ENCODE data around the gene CD164. TPM values are rescaled to one million over a fixed set of nuclear protein-coding genes. Genes with fewer than 3 reads are reported as not detected.

Gene CD164
- total and polyA plus RNA-seq, 2 of the 4 experiments (the other 2 are of a cell fraction) = 146 to 150 TPM

DNA sequence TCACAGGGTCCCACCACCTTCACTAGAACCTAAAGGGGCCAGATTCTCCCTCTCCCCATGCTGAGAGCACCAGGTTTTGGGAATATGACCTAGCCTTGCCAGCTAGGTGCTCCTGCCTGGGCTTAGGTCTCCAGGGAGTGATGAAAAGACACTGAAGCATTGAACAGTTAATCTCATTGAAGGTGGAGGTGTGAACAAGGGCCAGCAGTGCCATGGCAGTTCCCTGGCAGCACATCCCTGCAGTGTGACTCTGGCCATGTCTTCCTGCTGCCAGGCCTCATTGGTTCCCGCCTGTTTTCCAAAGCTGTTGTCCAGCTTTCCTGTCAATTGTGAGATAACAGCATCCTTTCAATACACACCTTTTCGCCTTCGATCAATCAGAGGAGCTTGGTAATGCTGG, 47.2 kb upstream of the CD164 start:
- DNase-seq (no peak), ATAC-seq (ENCODE audit: low read depth) (no peak)
- Histone ChIP-seq H2AK5ac (ENCODE audit: low read depth, low read length) (no peak overlapping the region), H4K91ac (ENCODE audit: insufficient read depth, low read depth, low read length) (no peak overlapping the region), H3K79me1 (ENCODE audit: low read depth in 1 of 2, low read length in 2 of 2) (no peaks in the 10 kb centered on the region), H2BK20ac (ENCODE audit: low read depth, low read length) (no peak overlapping the region), H3K27me3 (ENCODE audit: control insufficient read depth, insufficient read depth, low read length) (peaks cover 2% of the 10 kb centered on the region; the same call in 1 of the 2 replicates), H3K4me1 (ENCODE audit: control insufficient read depth, insufficient read depth, low read length) (no peaks in the 10 kb centered on the region; the same call in 1 of the 2 replicates), H3K9me3 (ENCODE audit: control insufficient read depth, insufficient read depth, low read length) (no peaks in the 10 kb centered on the region), H3K36me3 (ENCODE audit: control insufficient read depth, insufficient read depth, low read length) (no peaks in the 10 kb centered on the region), H3K27ac (ENCODE audit: insufficient read depth, low read length) (no peak overlapping the region), H3K9me1 (ENCODE audit: insufficient read depth, low read length) (no peaks in the 10 kb centered on the region), H3K4ac (ENCODE audit: low read depth, low read length) (no peak overlapping the region), H4K5ac (ENCODE audit: low read depth, low read length) (no peak overlapping the region), H3K9ac (ENCODE audit: low read depth, low read length) (no peak overlapping the region), H2BK120ac (ENCODE audit: low read depth, low read length) (no peak overlapping the region), H3K4me3 (ENCODE audit: insufficient read depth, low read depth, low read length) (no peak overlapping the region), H2BK15ac (ENCODE audit: low read depth, low read length) (no peak overlapping the region), H3K23ac (ENCODE audit: low read depth, low read length) (no peak overlapping the region), H3K56ac (ENCODE audit: extremely low read depth, insufficient read depth, low read length) (no peak overlapping the region), H4K20me1 (ENCODE audit: insufficient read depth, low read length) (no peaks in the 10 kb centered on the region), H2BK5ac (ENCODE audit: low read depth, low read length, poor library complexity, severe bottlenecking) (no peak overlapping the region), H4K8ac (ENCODE audit: low read depth in 2 of 2, low read length in 2 of 2) (no peak overlapping the region), H3K18ac (ENCODE audit: low read depth, low read length) (no peak overlapping the region), H2AK9ac (replicated peaks; ENCODE audit: low read depth, low read length, poor library complexity) (no peak overlapping the region), H3K14ac (replicated peaks; ENCODE audit: low read depth, low read length) (no peak overlapping the region), H2AFZ (replicated peaks; ENCODE audit: low read length, poor library complexity) (no peak overlapping the region), H3K4me2 (ENCODE audit: low read depth, low read length) (no peak overlapping the region; the same call in 1 of the 2 replicates)
- 80% methylated on average over 3 of the region's 3 CpGs; no CpG with 5 or more reads in 1 of the 2 experiments for WGBS, 2 experiments (ENCODE audit: extremely low coverage in 2 of 2, insufficient read length in 1 of 2)
- POLR2A ChIA-PET (ENCODE audit: unreplicated experiment) = no interaction called here
- CTCF ChIA-PET = interaction anchor here (0.7 kb wide), 1 partner anchor 11 kb away, joined by 4 read pairs; the partner anchor contains the start of genes PPIL6 and SMPD2
- TF ChIP-seq NFE2L2 (IDR thresholded peaks at IDR 0.05; ENCODE audit: low read depth, low read length) = no peak
- no peak for TF ChIP-seq POLR2A (IDR thresholded peaks at IDR 0.05; ENCODE audit: low read depth, low read length)
- no peak for TF ChIP-seq SMC3 (IDR thresholded peaks at IDR 0.05; ENCODE audit: low read depth, low read length)
- TF ChIP-seq RAD21 (IDR thresholded peaks at IDR 0.05; ENCODE audit: low read length) = no peak
- TF ChIP-seq FOS (IDR thresholded peaks at IDR 0.05; ENCODE audit: low read depth, low read length) = no peak
- no peak for TF ChIP-seq MAZ (IDR thresholded peaks at IDR 0.05; ENCODE audit: borderline replicate concordance, low read depth, low read length)
- TF ChIP-seq, protein P1, sequence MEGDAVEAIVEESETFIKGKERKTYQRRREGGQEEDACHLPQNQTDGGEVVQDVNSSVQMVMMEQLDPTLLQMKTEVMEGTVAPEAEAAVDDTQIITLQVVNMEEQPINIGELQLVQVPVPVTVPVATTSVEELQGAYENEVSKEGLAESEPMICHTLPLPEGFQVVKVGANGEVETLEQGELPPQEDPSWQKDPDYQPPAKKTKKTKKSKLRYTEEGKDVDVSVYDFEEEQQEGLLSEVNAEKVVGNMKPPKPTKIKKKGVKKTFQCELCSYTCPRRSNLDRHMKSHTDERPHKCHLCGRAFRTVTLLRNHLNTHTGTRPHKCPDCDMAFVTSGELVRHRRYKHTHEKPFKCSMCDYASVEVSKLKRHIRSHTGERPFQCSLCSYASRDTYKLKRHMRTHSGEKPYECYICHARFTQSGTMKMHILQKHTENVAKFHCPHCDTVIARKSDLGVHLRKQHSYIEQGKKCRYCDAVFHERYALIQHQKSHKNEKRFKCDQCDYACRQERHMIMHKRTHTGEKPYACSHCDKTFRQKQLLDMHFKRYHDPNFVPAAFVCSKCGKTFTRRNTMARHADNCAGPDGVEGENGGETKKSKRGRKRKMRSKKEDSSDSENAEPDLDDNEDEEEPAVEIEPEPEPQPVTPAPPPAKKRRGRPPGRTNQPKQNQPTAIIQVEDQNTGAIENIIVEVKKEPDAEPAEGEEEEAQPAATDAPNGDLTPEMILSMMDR (conservative IDR thresholded peaks at IDR 0.05; ENCODE audit: low read depth, low read length) = no peak
- no peak for TF ChIP-seq BHLHE40 (IDR thresholded peaks at IDR 0.05; ENCODE audit: low read depth, low read length)
- TF ChIP-seq MAFK (IDR thresholded peaks at IDR 0.05; ENCODE audit: low read depth, low read length) = no peak
- TF ChIP-seq ELK1 (IDR thresholded peaks at IDR 0.05; ENCODE audit: borderline replicate concordance, low read depth, low read length) = no peak
- TF ChIP-seq CHD1 (IDR thresholded peaks at IDR 0.05; ENCODE audit: low read depth, low read length) = no peak
- no peak for TF ChIP-seq USF2 (IDR thresholded peaks at IDR 0.05; ENCODE audit: low read depth, low read length)
- no peak for TF ChIP-seq RFX5 (IDR thresholded peaks at IDR 0.05; ENCODE audit: low read depth, low read length)
- no peak for TF ChIP-seq RCOR1 (IDR thresholded peaks at IDR 0.05; ENCODE audit: insufficient replicate concordance, low read length)
- no peak for TF ChIP-seq CEBPB (IDR thresholded peaks at IDR 0.05; ENCODE audit: low read depth, low read length)
- TF ChIP-seq MXI1 (IDR thresholded peaks at IDR 0.05; ENCODE audit: borderline replicate concordance, low read depth, low read length) = no peak
- dilution Hi-C loops (cut with HindIII; ENCODE audit: low sequenced_read_pairs, unreplicated experiment) (no loop called here), intact Hi-C loops (cut with micrococcal nuclease) (no loop called here), in situ Hi-C loops (cut with MboI; ENCODE audit: low sequenced_read_pairs) (no loop called here)
- no TSS peak for BruUV-seq (replicated peaks)
